ENCODE data around the gene ALB.

The ALB gene

GRCh38 chr4:73419106-73420038, 15.3 kb downstream of the ALB start:
- Histone ChIP-seq H3K9me3 (no peaks in the 10 kb centered on the region), H3K27ac (no peak overlapping the region), H3K4me1 (no peaks in the 10 kb centered on the region), H3K4me3 (no peak overlapping the region), H3K36me3 (no peaks in the 10 kb centered on the region), H3K27me3 (no peaks in the 10 kb centered on the region)
- no peak for TF ChIP-seq CTCF (IDR thresholded peaks at IDR 0.05)
- intact Hi-C loops (cut with DNase I; ENCODE audit: low total_unique reads): no loop called here
- no peak for DNase-seq

GRCh38 chr4:73420615-73421014, 16.5 kb downstream of the ALB start:
- intact Hi-C loops (cut with DNase I; ENCODE audit: low total_unique reads): no loop called here
- H3K9me3 ChIP-seq: no peaks in the 10 kb centered on the region
- no peaks in the 10 kb centered on the region for H3K27me3 ChIP-seq
- no peak for TF ChIP-seq CTCF (IDR thresholded peaks at IDR 0.05)
- no peaks in the 10 kb centered on the region for H3K4me1 ChIP-seq
- DNase-seq: no peak
- H3K4me3 ChIP-seq: no peak overlapping the region
- no peaks in the 10 kb centered on the region for H3K36me3 ChIP-seq
- H3K27ac ChIP-seq: no peak overlapping the region

- intact Hi-C loops (cut with DNase I; ENCODE audit: low total_unique reads): no loop called here
- no peaks in the 10 kb centered on the region for H3K9me3 ChIP-seq
- TF ChIP-seq CTCF (IDR thresholded peaks at IDR 0.05): no peak
- DNase-seq: no peak
- H3K27ac ChIP-seq: no peak overlapping the region
- no peaks in the 10 kb centered on the region for H3K36me3 ChIP-seq
- H3K4me1 ChIP-seq: no peaks in the 10 kb centered on the region
- H3K27me3 ChIP-seq: no peaks in the 10 kb centered on the region
- no peak overlapping the region for H3K4me3 ChIP-seq
Measured at GRCh38 chr4:73421708-73422457, 17.8 kb downstream of the ALB start.

- Histone ChIP-seq H3K4me1 (no peaks in the 10 kb centered on the region), H3K27ac (no peak overlapping the region), H3K27me3 (no peaks in the 10 kb centered on the region), H3K4me3 (no peak overlapping the region), H3K9me3 (no peaks in the 10 kb centered on the region), H3K36me3 (no peaks in the 10 kb centered on the region)
- no peak for DNase-seq
- intact Hi-C loops (cut with DNase I; ENCODE audit: low total_unique reads): no loop called here
- no peak for TF ChIP-seq CTCF (IDR thresholded peaks at IDR 0.05)
Measured at GRCh38 chr4:73422458-73422752, 18.3 kb downstream of the ALB start.

GRCh38 chr4:73423184-73423583, 19.1 kb downstream of the ALB start:
- H3K4me1 ChIP-seq: no peaks in the 10 kb centered on the region
- intact Hi-C loops (cut with DNase I; ENCODE audit: low total_unique reads): no loop called here
- no peaks in the 10 kb centered on the region for H3K27me3 ChIP-seq
- no peaks in the 10 kb centered on the region for H3K36me3 ChIP-seq
- H3K9me3 ChIP-seq: no peaks in the 10 kb centered on the region
- no peak for DNase-seq
- TF ChIP-seq CTCF (IDR thresholded peaks at IDR 0.05): no peak
- no peak overlapping the region for H3K27ac ChIP-seq
- H3K4me3 ChIP-seq: no peak overlapping the region
